GM21529 (cell line): Measurements from ENCODE around the gene MEOX1.
"Not testable (repeated sequence)": the region's sequence is repeated elsewhere in the genome, so short reads cannot be mapped to it uniquely, and the experiment has no call there.

Source experiments
- ATAC-seq: cut with Tn5 transposase; IDR thresholded peaks from one replicate; pipeline ENCODE4 v1.9.1; 2021; ENCODE audit not compliant: unreplicated experiment

Gene MEOX1

GRCh38 chr17:43620581-43620980, 41.1 kb downstream of the MEOX1 start:
- ATAC-seq: no peak

GRCh38 chr17:43620147-43620546, 41.6 kb downstream of the MEOX1 start:
- ATAC-seq: no peak

GRCh38 chr17:43619705-43620104, 42.0 kb downstream of the MEOX1 start:
- no peak for ATAC-seq

DNA sequence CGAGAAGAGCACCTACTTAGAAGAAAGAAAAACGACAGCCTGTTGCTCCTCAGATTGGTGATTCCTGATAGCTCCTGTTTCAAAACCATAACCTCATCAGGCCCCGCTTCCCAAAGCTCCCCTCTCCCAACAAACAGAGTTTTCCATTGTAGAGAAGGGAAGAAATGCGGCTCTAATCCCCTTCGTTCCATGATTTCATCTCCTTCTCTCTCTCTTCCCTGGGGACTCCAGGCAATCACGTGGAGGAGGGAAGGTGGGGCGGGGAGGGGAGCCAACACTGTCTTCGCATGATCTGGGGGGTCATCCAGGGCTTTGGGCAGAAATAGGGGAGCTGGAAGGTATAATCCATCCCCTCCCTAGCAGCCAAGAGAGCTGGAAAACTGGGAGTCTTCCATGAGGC, 43.4 kb downstream of the MEOX1 start:
- no peak for ATAC-seq

DNA sequence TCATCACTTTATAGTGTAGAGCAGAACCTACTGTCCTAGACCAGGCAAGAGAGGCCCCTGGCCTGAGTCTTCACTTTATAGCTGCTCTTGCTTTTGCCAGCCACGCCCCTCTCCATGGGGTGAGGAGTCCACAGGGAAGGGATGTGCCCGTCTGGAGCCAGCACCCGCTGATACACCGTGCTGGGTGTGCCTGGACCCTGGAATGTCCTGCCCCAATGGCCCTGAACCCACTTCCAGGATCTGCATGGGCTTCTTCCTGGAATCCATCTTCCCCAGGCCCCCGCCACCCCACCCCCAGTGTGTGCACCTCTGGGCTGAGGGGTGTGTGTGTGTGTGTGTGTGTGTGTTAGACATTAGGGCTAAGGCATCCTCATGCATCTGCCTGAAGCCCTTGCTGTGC, 44.9 kb downstream of the MEOX1 start:
- no peak for ATAC-seq

DNA sequence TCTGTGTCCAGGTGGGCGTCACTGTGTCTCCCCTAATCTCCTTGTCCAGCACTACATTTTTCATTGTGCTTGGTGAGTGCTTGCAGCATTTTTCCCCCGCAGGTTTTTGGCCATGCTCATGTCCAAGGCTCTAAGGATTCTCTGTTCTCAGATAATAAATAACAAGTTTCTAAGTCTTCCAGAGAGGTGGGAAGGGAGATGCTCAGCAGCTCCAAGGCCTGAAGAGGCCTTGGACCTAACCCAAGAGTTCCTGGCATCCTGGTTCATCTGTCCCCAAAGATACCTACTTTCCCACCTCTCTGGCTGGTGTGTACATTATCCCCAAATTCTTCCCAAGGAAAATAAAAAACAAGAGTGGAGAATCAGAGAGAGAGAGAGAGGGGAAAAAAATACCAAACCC, 45.3 kb downstream of the MEOX1 start:
- ATAC-seq: no peak

- ATAC-seq: no peak
Measured at GRCh38 chr17:43616029-43616351, 45.7 kb downstream of the MEOX1 start.

- ATAC-seq: no peak
Measured at GRCh38 chr17:43615330-43616028, 46.2 kb downstream of the MEOX1 start.

DNA sequence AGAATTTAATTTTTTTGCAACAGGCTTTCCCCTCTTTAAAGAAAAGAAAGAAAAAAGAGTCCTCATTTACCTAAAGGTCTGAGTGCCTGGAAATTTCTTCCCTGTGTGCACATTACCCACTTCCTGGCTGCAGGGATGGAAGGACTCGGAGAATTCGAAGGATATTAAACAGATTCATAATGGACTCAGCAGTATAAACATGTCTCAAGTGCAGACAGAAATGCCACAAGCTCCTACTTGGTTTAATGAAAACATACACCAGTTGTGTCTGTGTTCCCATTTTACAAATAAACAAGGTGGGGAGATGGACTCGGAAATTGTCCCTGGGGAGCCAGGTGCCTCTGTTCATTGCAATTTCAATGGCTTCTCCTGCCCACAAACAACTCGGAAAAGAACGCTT, 47.2 kb downstream of the MEOX1 start:
- no peak for ATAC-seq

DNA sequence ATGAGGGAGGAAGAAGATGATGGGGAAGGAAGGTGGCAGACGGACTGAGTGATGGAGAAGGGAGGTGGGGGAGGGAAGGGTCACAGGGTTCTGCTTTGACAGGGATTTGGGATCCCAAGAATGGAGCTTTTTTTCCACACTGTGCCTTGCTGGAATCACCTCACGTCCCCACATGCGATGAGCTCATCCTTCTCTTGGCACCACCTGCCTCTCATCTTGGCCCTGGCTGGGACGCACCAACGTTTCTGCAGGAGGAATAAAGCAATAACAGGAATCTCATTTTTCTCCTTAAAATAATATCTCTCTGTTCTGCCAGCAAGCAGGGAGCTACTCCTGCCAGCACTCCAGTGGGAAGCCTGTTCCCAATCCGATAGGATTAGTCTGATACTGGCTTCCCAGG, 47.8 kb downstream of the MEOX1 start:
- ATAC-seq: no peak

- no peak for ATAC-seq
Measured at GRCh38 chr17:43612515-43612914, 49.2 kb downstream of the MEOX1 start.

DNA sequence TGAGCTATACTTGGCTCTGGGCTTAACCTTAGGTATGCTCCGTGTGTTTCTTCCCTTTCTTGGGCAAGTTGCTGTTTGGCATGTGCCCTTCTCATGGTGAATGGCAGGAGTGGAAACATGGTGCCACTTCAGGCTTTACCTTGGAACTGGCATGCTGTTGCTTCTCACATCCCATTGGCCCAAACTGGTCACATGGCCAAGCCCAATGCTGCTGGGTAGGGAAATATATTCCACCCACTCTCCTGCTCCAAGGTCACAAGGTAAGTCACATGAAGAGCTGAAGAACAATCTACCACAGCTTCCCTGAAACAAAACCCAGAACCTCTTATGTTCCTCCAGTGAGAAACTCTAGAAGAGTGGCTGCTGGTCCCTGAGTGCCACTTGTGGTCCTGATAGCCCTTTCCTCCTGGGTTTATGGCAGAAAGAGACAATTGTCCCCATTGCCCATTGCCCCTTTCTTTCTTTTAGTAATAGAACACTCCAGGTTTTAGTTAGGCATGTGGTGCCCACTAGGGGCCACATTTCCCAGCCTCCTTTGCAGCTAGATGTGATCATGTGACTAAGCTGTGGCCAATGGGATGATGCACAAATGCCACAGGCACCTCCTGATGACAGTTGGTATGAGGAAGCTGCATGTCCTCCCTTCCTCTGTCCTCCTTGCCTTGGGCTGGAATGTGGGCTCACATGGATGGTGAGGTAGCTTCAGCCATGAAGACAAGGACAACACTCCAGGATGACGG, 50.3 kb downstream of the MEOX1 start:
- no peak for ATAC-seq

DNA sequence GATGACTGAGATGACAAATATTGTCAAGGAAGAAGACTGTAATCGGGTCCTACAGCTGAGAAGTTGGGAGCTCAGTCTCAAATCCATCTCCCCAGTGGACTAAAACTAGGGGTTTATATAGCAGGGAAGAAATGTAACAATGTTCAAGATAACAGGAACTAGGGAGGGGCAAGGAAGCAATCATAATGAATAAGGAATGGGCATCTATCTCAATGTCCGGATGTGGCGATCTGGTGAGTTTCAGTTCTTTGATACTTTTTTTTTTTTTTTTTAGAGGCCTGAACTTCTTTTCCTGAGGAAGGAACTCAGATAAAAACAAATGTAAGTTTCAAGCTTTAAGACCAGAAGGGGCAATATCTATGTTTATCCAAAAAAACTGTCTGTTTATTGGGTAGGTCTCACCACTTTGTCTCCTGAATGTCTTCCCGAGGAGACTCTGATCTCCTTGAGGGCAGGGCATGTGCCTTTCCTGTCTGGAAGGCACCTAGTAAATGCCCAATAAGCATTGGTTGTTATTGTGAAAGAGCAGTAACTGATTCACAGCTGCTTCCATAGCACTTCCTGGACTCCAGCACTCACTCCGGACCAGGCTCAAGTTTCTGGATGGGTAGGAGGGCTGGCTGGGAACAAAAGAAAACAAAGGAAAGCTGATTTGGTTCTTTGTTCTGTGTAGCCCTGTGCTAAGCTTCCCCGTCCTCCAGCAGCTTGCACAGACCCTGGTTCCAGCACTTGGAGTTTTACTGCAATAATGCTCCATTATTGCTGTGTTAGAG, 51.9 kb downstream of the MEOX1 start:
- no peak for ATAC-seq

DNA sequence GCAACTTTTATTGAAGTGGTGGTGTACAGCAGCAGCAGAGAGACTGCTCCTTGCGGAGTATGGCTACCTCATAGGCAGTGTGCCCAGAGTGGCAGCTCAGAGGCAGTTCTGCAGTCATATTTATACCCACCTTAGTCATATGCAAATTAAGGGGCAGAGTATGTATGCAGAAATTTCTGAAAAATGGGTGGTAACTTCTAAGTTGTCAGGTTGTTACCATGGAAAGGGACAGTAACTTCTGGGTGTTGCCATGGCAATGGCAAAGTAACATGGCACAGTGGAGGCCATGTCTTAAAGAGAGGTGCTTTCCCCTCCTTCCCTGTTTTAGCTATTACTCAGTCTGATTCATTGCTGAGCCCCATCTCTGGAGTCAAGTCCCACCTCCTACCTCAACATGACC, 53.4 kb downstream of the MEOX1 start:
- no peak for ATAC-seq

- no peak for ATAC-seq
Measured at GRCh38 chr17:43604549-43604948, 57.2 kb downstream of the MEOX1 start.

GRCh38 chr17:43603321-43603720, 58.4 kb downstream of the MEOX1 start:
- ATAC-seq: no peak

GRCh38 chr17:43602556-43602955, 59.2 kb downstream of the MEOX1 start:
- ATAC-seq: not testable (repeated sequence)

- ATAC-seq: no peak
Measured at GRCh38 chr17:43601280-43602039, 60.3 kb downstream of the MEOX1 start.

- no peak for ATAC-seq
Measured at GRCh38 chr17:43599835-43600234, 61.9 kb downstream of the MEOX1 start.

GRCh38 chr17:43599046-43599395, 62.7 kb downstream of the MEOX1 start:
- ATAC-seq: no peak

- no peak for ATAC-seq
Measured at GRCh38 chr17:43598357-43599045, 63.2 kb downstream of the MEOX1 start.
